ENCODE data around the gene TRAF7.
A peak's percentile ranks its signal among the peaks of the same experiment; 100 is the strongest.

The TRAF7 gene

GRCh38 chr16:2145843-2146242 lies 9.7 kb upstream of the TRAF7 start:
- no CpG with 5 or more reads among the region's 5 CpGs for WGBS, 2 donors (ENCODE audit: extremely low coverage in 2 of 2, insufficient read length in 2 of 2, insufficient replicate concordance in 1 of 2)
- Histone ChIP-seq H3K4me2 (ENCODE audit: insufficient read depth, low read length, poor library complexity, severe bottlenecking) (no peak overlapping the region), H3K18ac (ENCODE audit: low read length) (no peak overlapping the region), H4K8ac (ENCODE audit: low read depth, low read length) (no peak overlapping the region), H3K4me3 (ENCODE audit: low read length in 2 of 2) (no peak overlapping the region), H2AFZ (ENCODE audit: low read length) (no peak overlapping the region), H3K27ac (replicated peaks; ENCODE audit: low read length) (no peak overlapping the region), H3K9me3 (replicated peaks in 1 of 2; ENCODE audit: control insufficient read depth in 2 of 2, insufficient read depth in 1 of 2, low read depth in 1 of 2, low read length in 2 of 2) (no peaks in the 10 kb centered on the region), H2BK5ac (ENCODE audit: low read length) (no peak overlapping the region), H3K9ac (ENCODE audit: low read depth, low read length, poor library complexity) (no peak overlapping the region), H3K79me1 (ENCODE audit: low read depth, low read length) (peaks cover 6% of the 10 kb centered on the region), H4K91ac (ENCODE audit: low read depth, low read length, poor library complexity) (no peak overlapping the region), H3K14ac (ENCODE audit: low read length) (no peak overlapping the region), H2AK5ac (ENCODE audit: low read depth, low read length) (no peak overlapping the region), H2BK12ac (ENCODE audit: low read length) (no peak overlapping the region), H2BK15ac (ENCODE audit: low read length) (no peak overlapping the region), H3K36me3 (replicated peaks in 1 of 2; ENCODE audit: control insufficient read depth in 2 of 2, insufficient read depth in 2 of 2, low read length in 2 of 2) (peaks cover 0 to 3% of the 10 kb centered on the region in 2 donors), H3K4me1 (ENCODE audit: control insufficient read depth in 2 of 2, insufficient read depth in 1 of 2, low read depth in 1 of 2, low read length in 2 of 2) (peaks cover 2 to 23% of the 10 kb centered on the region in 2 donors), H3K27me3 (ENCODE audit: control insufficient read depth in 3 of 3, insufficient read depth in 3 of 3, low read depth in 1 of 3, low read length in 3 of 3) (no peaks in the 10 kb centered on the region), H2BK120ac (ENCODE audit: low read depth, low read length) (no peak overlapping the region), H3K4ac (ENCODE audit: low read length) (no peak overlapping the region), H3K23ac (ENCODE audit: low read depth, low read length, poor library complexity) (no peak overlapping the region)
- DNase-seq (ENCODE audit: low spot score) = no peak

- Histone ChIP-seq H3K27ac (replicated peaks; ENCODE audit: low read length) (no peak overlapping the region), H2AFZ (ENCODE audit: low read length) (no peak overlapping the region), H3K36me3 (replicated peaks in 1 of 2; ENCODE audit: control insufficient read depth in 2 of 2, insufficient read depth in 2 of 2, low read length in 2 of 2) (peaks cover 9 to 19% of the 10 kb centered on the region in 2 donors), H4K8ac (ENCODE audit: low read depth, low read length) (no peak overlapping the region), H3K9ac (ENCODE audit: low read depth, low read length, poor library complexity) (no peak overlapping the region), H3K23ac (ENCODE audit: low read depth, low read length, poor library complexity) (no peak overlapping the region), H3K4me2 (ENCODE audit: insufficient read depth, low read length, poor library complexity, severe bottlenecking) (no peak overlapping the region), H3K9me3 (replicated peaks in 1 of 2; ENCODE audit: control insufficient read depth in 2 of 2, insufficient read depth in 1 of 2, low read depth in 1 of 2, low read length in 2 of 2) (no peaks in the 10 kb centered on the region), H3K27me3 (ENCODE audit: control insufficient read depth in 3 of 3, insufficient read depth in 3 of 3, low read depth in 1 of 3, low read length in 3 of 3) (no peaks in the 10 kb centered on the region), H2BK5ac (ENCODE audit: low read length) (no peak overlapping the region), H3K4me1 (ENCODE audit: control insufficient read depth in 2 of 2, insufficient read depth in 1 of 2, low read depth in 1 of 2, low read length in 2 of 2) (peaks cover 2 to 33% of the 10 kb centered on the region in 2 donors), H3K18ac (ENCODE audit: low read length) (peak overlapping the region; percentile 80), H2AK5ac (ENCODE audit: low read depth, low read length) (peak overlapping the region; percentile 78), H2BK12ac (ENCODE audit: low read length) (no peak overlapping the region), H3K79me1 (ENCODE audit: low read depth, low read length) (peaks cover 6% of the 10 kb centered on the region), H4K91ac (ENCODE audit: low read depth, low read length, poor library complexity) (no peak overlapping the region), H3K4ac (ENCODE audit: low read length) (no peak overlapping the region), H2BK15ac (ENCODE audit: low read length) (peak overlapping the region; percentile 4), H2BK120ac (ENCODE audit: low read depth, low read length) (no peak overlapping the region), H3K4me3 (ENCODE audit: low read length in 2 of 2) (no peak overlapping the region), H3K14ac (ENCODE audit: low read length) (no peak overlapping the region)
- no peak for DNase-seq (ENCODE audit: low spot score)
- WGBS, 2 donors (ENCODE audit: extremely low coverage in 2 of 2, insufficient read length in 2 of 2, insufficient replicate concordance in 1 of 2) = no CpG with 5 or more reads among the region's 6 CpGs
Observed at GRCh38 chr16:2147378-2147777, 8.2 kb upstream of the TRAF7 start.

GRCh38 chr16:2147981-2148671 lies 7.5 kb upstream of the TRAF7 start, which contains the start of gene RAB26:
TSS of gene RAB26 (plus strand) at chr16:2148625. CDS start at chr16:2148784, 159 bp downstream.
- H2BK12ac ChIP-seq (ENCODE audit: low read length) = no peak within 1 kb of the TSS
- peak within 1 kb of the TSS; percentile 31 for H2BK120ac ChIP-seq (ENCODE audit: low read depth, low read length)
- peaks cover 11% of the 10 kb centered on the region for H3K79me1 ChIP-seq (ENCODE audit: low read depth, low read length)
- H2AFZ ChIP-seq (ENCODE audit: low read length) = no peak within 1 kb of the TSS
- H2AK5ac ChIP-seq (ENCODE audit: low read depth, low read length) = peak within 1 kb of the TSS; percentile 92
- H3K4me2 ChIP-seq (ENCODE audit: insufficient read depth, low read length, poor library complexity, severe bottlenecking) = peak within 1 kb of the TSS; percentile 91
- peak within 1 kb of the TSS; percentile 93 for H3K23ac ChIP-seq (ENCODE audit: low read depth, low read length, poor library complexity)
- no peak within 1 kb of the TSS for H2BK5ac ChIP-seq (ENCODE audit: low read length)
- WGBS, 2 donors (ENCODE audit: extremely low coverage in 2 of 2, insufficient read length in 2 of 2, insufficient replicate concordance in 1 of 2) = no CpG with 5 or more reads among the region's 55 CpGs
- no peaks in the 10 kb centered on the region for H3K9me3 ChIP-seq (replicated peaks in 1 of 2; ENCODE audit: control insufficient read depth in 2 of 2, insufficient read depth in 1 of 2, low read depth in 1 of 2, low read length in 2 of 2)
- peak within 1 kb of the TSS; percentile 93 for H3K9ac ChIP-seq (ENCODE audit: low read depth, low read length, poor library complexity)
- peak; percentile 70 for DNase-seq (ENCODE audit: low spot score)
- no peak within 1 kb of the TSS for H3K4ac ChIP-seq (ENCODE audit: low read length)
- H3K4me1 ChIP-seq (ENCODE audit: control insufficient read depth in 2 of 2, insufficient read depth in 1 of 2, low read depth in 1 of 2, low read length in 2 of 2) = peaks cover 6 to 39% of the 10 kb centered on the region in 2 donors
- peak within 1 kb of the TSS; percentile 64 for H3K27ac ChIP-seq (replicated peaks; ENCODE audit: low read length)
- H3K18ac ChIP-seq (ENCODE audit: low read length) = peak within 1 kb of the TSS; percentile 95
- H3K36me3 ChIP-seq (replicated peaks in 1 of 2; ENCODE audit: control insufficient read depth in 2 of 2, insufficient read depth in 2 of 2, low read length in 2 of 2) = peaks cover 12 to 26% of the 10 kb centered on the region in 2 donors
- peak within 1 kb of the TSS; percentile 99 for H3K14ac ChIP-seq (ENCODE audit: low read length)
- H3K4me3 ChIP-seq (ENCODE audit: low read length in 2 of 2) = peak within 1 kb of the TSS in 1 of 2 donors; percentile 77
- peak within 1 kb of the TSS; percentile 6 for H4K8ac ChIP-seq (ENCODE audit: low read depth, low read length)
- no peak within 1 kb of the TSS for H4K91ac ChIP-seq (ENCODE audit: low read depth, low read length, poor library complexity)
- H2BK15ac ChIP-seq (ENCODE audit: low read length) = peak within 1 kb of the TSS; percentile 81
- H3K27me3 ChIP-seq (ENCODE audit: control insufficient read depth in 3 of 3, insufficient read depth in 3 of 3, low read depth in 1 of 3, low read length in 3 of 3) = no peaks in the 10 kb centered on the region

- Histone ChIP-seq H2BK5ac (ENCODE audit: low read length) (no peak overlapping the region), H4K91ac (ENCODE audit: low read depth, low read length, poor library complexity) (no peak overlapping the region), H3K27ac (replicated peaks; ENCODE audit: low read length) (no peak overlapping the region), H2BK120ac (ENCODE audit: low read depth, low read length) (peak overlapping the region; percentile 31), H3K4me2 (ENCODE audit: insufficient read depth, low read length, poor library complexity, severe bottlenecking) (peak overlapping the region; percentile 91), H2BK15ac (ENCODE audit: low read length) (peak overlapping the region; percentile 64), H3K4me3 (ENCODE audit: low read length in 2 of 2) (peak overlapping the region in 1 of 2 donors; percentile 77), H3K4me1 (ENCODE audit: control insufficient read depth in 2 of 2, insufficient read depth in 1 of 2, low read depth in 1 of 2, low read length in 2 of 2) (peaks cover 15 to 48% of the 10 kb centered on the region in 2 donors), H3K36me3 (replicated peaks in 1 of 2; ENCODE audit: control insufficient read depth in 2 of 2, insufficient read depth in 2 of 2, low read length in 2 of 2) (peaks cover 13 to 35% of the 10 kb centered on the region in 2 donors), H3K79me1 (ENCODE audit: low read depth, low read length) (peaks cover 13% of the 10 kb centered on the region), H3K14ac (ENCODE audit: low read length) (peak overlapping the region; percentile 89), H2AFZ (ENCODE audit: low read length) (no peak overlapping the region), H3K18ac (ENCODE audit: low read length) (peak overlapping the region; percentile 95), H3K27me3 (ENCODE audit: control insufficient read depth in 3 of 3, insufficient read depth in 3 of 3, low read depth in 1 of 3, low read length in 3 of 3) (no peaks in the 10 kb centered on the region), H2AK5ac (ENCODE audit: low read depth, low read length) (peak overlapping the region; percentile 92), H3K9ac (ENCODE audit: low read depth, low read length, poor library complexity) (peak overlapping the region; percentile 93), H3K4ac (ENCODE audit: low read length) (no peak overlapping the region), H3K23ac (ENCODE audit: low read depth, low read length, poor library complexity) (peak overlapping the region; percentile 93), H4K8ac (ENCODE audit: low read depth, low read length) (peak overlapping the region; percentile 6), H3K9me3 (replicated peaks in 1 of 2; ENCODE audit: control insufficient read depth in 2 of 2, insufficient read depth in 1 of 2, low read depth in 1 of 2, low read length in 2 of 2) (no peaks in the 10 kb centered on the region), H2BK12ac (ENCODE audit: low read length) (no peak overlapping the region)
- no CpG with 5 or more reads among the region's 62 CpGs for WGBS, 2 donors (ENCODE audit: extremely low coverage in 2 of 2, insufficient read length in 2 of 2, insufficient replicate concordance in 1 of 2)
- no peak for DNase-seq (ENCODE audit: low spot score)
Observed at GRCh38 chr16:2148714-2149629, 6.6 kb upstream of the TRAF7 start.
